Measurements from ENCODE around the gene OSBPL9. TPM values are rescaled to one million over a fixed set of nuclear protein-coding genes. Genes with fewer than 3 reads are reported as not detected.

The OSBPL9 gene
- total and polyA plus RNA-seq, 9 of the 15 experiments (the other 6 are each of a cell fraction or from before 2014, with no cell fraction given), result 43.9 to 217 (median 170) TPM

- TF ChIP-seq NFXL1 (CRISPR knock-in tag; IDR thresholded peaks at IDR 0.05), result no peak
- TF ChIP-seq ZFPM2 (CRISPR knock-in tag; IDR thresholded peaks at IDR 0.05), result no peak
- TF ChIP-seq, protein P1, sequence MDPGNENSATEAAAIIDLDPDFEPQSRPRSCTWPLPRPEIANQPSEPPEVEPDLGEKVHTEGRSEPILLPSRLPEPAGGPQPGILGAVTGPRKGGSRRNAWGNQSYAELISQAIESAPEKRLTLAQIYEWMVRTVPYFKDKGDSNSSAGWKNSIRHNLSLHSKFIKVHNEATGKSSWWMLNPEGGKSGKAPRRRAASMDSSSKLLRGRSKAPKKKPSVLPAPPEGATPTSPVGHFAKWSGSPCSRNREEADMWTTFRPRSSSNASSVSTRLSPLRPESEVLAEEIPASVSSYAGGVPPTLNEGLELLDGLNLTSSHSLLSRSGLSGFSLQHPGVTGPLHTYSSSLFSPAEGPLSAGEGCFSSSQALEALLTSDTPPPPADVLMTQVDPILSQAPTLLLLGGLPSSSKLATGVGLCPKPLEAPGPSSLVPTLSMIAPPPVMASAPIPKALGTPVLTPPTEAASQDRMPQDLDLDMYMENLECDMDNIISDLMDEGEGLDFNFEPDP (CRISPR knock-in tag; IDR thresholded peaks at IDR 0.05), result no peak
- TF ChIP-seq ZNF766 (CRISPR knock-in tag; conservative IDR thresholded peaks at IDR 0.05), result no peak
- peak; percentile 63; the same call in 1 of the 2 replicates for TF ChIP-seq HMBOX1 (IDR thresholded peaks at IDR 0.05)
- TF ChIP-seq NCOR1 (IDR thresholded peaks at IDR 0.05), result peak; percentile 82
- no peak for TF ChIP-seq IRF2 (CRISPR knock-in tag; IDR thresholded peaks at IDR 0.05)
- no peak for TF ChIP-seq FUS (optimal IDR thresholded peaks at IDR 0.05; ENCODE audit: low read depth, low read length)
- no peak for TF ChIP-seq ZBTB8A (IDR thresholded peaks at IDR 0.05; ENCODE audit: partially characterized antibody)
- TF ChIP-seq FOXM1 (IDR thresholded peaks at IDR 0.05; ENCODE audit: low read depth), result peak; percentile 63; the same call in 1 of the 2 replicates
- no peak for TF ChIP-seq FOXM1 (CRISPR knock-in tag; IDR thresholded peaks at IDR 0.05; ENCODE audit: low read depth)
- peak; percentile 87 for TF ChIP-seq BHLHE40 (IDR thresholded peaks at IDR 0.05; ENCODE audit: low read length)
- TF ChIP-seq SLC30A9 (CRISPR knock-in tag; IDR thresholded peaks at IDR 0.05), result no peak
- TF ChIP-seq HDAC6 (IDR thresholded peaks at IDR 0.05; ENCODE audit: low read depth, low read length), result no peak
- TF ChIP-seq, protein P2, sequence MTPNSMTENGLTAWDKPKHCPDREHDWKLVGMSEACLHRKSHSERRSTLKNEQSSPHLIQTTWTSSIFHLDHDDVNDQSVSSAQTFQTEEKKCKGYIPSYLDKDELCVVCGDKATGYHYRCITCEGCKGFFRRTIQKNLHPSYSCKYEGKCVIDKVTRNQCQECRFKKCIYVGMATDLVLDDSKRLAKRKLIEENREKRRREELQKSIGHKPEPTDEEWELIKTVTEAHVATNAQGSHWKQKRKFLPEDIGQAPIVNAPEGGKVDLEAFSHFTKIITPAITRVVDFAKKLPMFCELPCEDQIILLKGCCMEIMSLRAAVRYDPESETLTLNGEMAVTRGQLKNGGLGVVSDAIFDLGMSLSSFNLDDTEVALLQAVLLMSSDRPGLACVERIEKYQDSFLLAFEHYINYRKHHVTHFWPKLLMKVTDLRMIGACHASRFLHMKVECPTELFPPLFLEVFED (CRISPR knock-in tag; conservative IDR thresholded peaks at IDR 0.05), result no peak
- TF ChIP-seq CSDE1 (IDR thresholded peaks at IDR 0.05), result no peak
- TF ChIP-seq CBFA2T2 (conservative IDR thresholded peaks at IDR 0.05), result peak; percentile 85
- TF ChIP-seq POLR2A (conservative IDR thresholded peaks at IDR 0.05), result no peak
- no peak for TF ChIP-seq NBN (IDR thresholded peaks at IDR 0.05; ENCODE audit: low read depth)
- TF ChIP-seq KDM1A (IDR thresholded peaks at IDR 0.05), result peak; percentile 67 to 79; a peak in 3 of 4 replicates
- TF ChIP-seq TCF3 (CRISPR knock-in tag; IDR thresholded peaks at IDR 0.05), result peak; percentile 91
- TF ChIP-seq FOSL1 (tag; conservative IDR thresholded peaks at IDR 0.05), result no peak
- 0 out of 2 replicates have a peak, but pooled peaks have one; percentile 11 for TF ChIP-seq EHMT2 (IDR thresholded peaks at IDR 0.05)
- TF ChIP-seq ZNF282 (CRISPR knock-in tag; IDR thresholded peaks at IDR 0.05), result no peak
- TF ChIP-seq PML (IDR thresholded peaks at IDR 0.05; ENCODE audit: low read length), result peak; percentile 53; the same call in 1 of the 2 replicates
- TF ChIP-seq LEF1 (IDR thresholded peaks at IDR 0.05), result peak; percentile 64; the same call in 1 of the 2 replicates
- TF ChIP-seq XRCC3 (IDR thresholded peaks at IDR 0.05), result no peak
- TF ChIP-seq DIDO1 (tag; IDR thresholded peaks at IDR 0.05; ENCODE audit: low read depth), result no peak
These were observed 135.4 kb downstream of the OSBPL9 start (continued) for GRCh38 chr1:51752073-51752948.
